H1 (cell line): ENCODE measurements around the gene POLR2L.

Source experiments
- EZH2 ChIP-seq: fragments of 200-600 bp; sonication (generic); IDR thresholded peaks from 2 replicates; pipeline ENCODE4 v1.7.1; 2012; ENCODE audit warnings: low read depth, mild to moderate bottlenecking, moderate library complexity, low read length, inconsistent platforms; ENCODE audit not compliant: severe bottlenecking
- JUN ChIP-seq: IDR thresholded peaks from 2 replicates; pipeline ENCODE4 v1.6.1; 2011; ENCODE audit warnings: low read depth, mild to moderate bottlenecking, improper control_type of control experiment, low read length
- KDM1A ChIP-seq: fragments of 200-600, 300-600 bp; sonication (generic); IDR thresholded peaks from 2 replicates; pipeline ENCODE4 v1.7.1; 2016; ENCODE audit warnings: mild to moderate bottlenecking, low read length, borderline replicate concordance
- POLR2A ChIP-seq, 2 experiments: IDR thresholded peaks; 1 replicate in 1 of 2; 2 replicates in 1 of 2; pipeline ENCODE4 v1.6.1; 2011; ENCODE audit warnings: low read depth in 2 of 2, low read length in 2 of 2, mild to moderate bottlenecking in 2 of 2; ENCODE audit errors: control extremely low read depth in 1 of 2
- POLR2AphosphoS5 ChIP-seq: IDR thresholded peaks from 2 replicates; pipeline ENCODE4 v1.6.1; 2011; ENCODE audit warnings: low read depth, low read length
- RNF2 ChIP-seq: fragments of 200-900, 300-1000 bp; sonication (generic); IDR thresholded peaks from 2 replicates; pipeline ENCODE4 v1.7.1; 2016; ENCODE audit warnings: borderline replicate concordance, low read depth, mild to moderate bottlenecking, antibody characterized with exemption, low read length; ENCODE audit not compliant: poor library complexity, severe bottlenecking; ENCODE audit errors: missing control alignments
- SP2 ChIP-seq: IDR thresholded peaks from 2 replicates; pipeline ENCODE4 v1.6.1; 2012; ENCODE audit warnings: mild to moderate bottlenecking, low read length, inconsistent platforms
- SRF ChIP-seq: IDR thresholded peaks from 2 replicates; pipeline ENCODE4 v1.6.1; 2011; ENCODE audit warnings: mild to moderate bottlenecking, low read depth, low read length, moderate library complexity
- TF ChIP-seq, protein P1 (sequence below), 3 experiments: IDR thresholded peaks; 1 replicate in 2 of 3; 2 replicates in 1 of 3; pipeline versions ENCODE4 v1.5.1 to v1.6.1; 2011; ENCODE audit warnings: low read length in 3 of 3, mild to moderate bottlenecking in 3 of 3, inconsistent platforms in 2 of 3, low read depth in 1 of 3, moderate library complexity in 1 of 3; ENCODE audit not compliant: insufficient read depth in 1 of 3; ENCODE audit errors: control extremely low read depth in 1 of 3

DNA sequence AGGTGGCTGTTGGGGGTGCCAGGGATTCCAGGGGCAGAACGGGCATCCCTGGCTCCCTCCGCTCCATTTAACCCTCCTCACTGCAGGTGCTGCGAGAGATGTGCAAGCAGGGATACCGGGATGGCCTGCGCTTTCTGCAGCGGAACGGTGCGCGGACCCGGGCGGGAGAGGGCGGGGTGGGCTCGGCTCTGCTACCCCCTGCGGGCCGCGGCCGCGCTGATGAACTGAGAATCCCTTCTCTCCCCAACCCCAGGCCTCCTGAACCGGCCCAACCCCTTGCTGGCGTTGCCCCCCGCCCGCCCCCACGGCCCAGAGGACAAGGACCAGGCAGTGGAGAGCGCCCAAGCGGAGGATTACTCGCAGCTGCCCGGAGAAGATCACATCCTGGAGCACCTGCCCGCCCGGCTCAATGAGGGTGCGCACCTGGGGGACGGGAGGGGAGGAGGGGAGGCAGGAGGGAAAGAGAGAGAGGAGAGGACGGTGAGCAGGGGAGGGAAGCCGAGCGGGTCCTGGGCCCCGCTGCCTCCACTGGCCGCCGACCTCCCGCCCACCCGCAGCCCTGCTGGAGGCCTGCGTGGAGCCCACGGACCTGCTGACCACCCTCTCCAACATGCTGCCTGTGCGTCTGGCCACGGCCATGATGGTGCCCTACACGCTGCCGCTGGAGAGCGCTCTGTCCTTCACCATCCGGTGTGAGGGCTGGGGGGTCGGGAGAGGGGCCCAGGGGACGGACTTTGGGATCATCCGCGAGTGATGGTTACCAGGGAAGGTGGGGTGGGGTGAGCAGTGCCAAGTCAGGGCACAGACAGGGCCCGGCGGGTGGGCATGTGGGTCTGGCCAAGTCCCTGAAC is 18.7 kb downstream of the POLR2L start:
- TF ChIP-seq RNF2: no peak
- TF ChIP-seq, protein P1, sequence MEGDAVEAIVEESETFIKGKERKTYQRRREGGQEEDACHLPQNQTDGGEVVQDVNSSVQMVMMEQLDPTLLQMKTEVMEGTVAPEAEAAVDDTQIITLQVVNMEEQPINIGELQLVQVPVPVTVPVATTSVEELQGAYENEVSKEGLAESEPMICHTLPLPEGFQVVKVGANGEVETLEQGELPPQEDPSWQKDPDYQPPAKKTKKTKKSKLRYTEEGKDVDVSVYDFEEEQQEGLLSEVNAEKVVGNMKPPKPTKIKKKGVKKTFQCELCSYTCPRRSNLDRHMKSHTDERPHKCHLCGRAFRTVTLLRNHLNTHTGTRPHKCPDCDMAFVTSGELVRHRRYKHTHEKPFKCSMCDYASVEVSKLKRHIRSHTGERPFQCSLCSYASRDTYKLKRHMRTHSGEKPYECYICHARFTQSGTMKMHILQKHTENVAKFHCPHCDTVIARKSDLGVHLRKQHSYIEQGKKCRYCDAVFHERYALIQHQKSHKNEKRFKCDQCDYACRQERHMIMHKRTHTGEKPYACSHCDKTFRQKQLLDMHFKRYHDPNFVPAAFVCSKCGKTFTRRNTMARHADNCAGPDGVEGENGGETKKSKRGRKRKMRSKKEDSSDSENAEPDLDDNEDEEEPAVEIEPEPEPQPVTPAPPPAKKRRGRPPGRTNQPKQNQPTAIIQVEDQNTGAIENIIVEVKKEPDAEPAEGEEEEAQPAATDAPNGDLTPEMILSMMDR (IDR thresholded peaks at IDR 0.05; ENCODE audit: control extremely low read depth in 1 of 3, insufficient read depth in 1 of 3, low read depth in 1 of 3, low read length in 3 of 3): no peak
- no peak for TF ChIP-seq EZH2
- no peak for TF ChIP-seq POLR2AphosphoS5
- TF ChIP-seq JUN: no peak
- no peak for TF ChIP-seq SP2
- no peak for TF ChIP-seq SRF
- no peak for TF ChIP-seq KDM1A
- TF ChIP-seq POLR2A (IDR thresholded peaks at IDR 0.05; ENCODE audit: control extremely low read depth in 1 of 2, low read depth in 2 of 2, low read length in 2 of 2): no peak
